ENCODE measurements around the gene TMEM150B. TPM values are rescaled to one million over a fixed set of nuclear protein-coding genes. Genes with fewer than 3 reads are reported as not detected.

TMEM150B gene
- total RNA-seq, 1 donor from 2014 or later, result not detected

DNA sequence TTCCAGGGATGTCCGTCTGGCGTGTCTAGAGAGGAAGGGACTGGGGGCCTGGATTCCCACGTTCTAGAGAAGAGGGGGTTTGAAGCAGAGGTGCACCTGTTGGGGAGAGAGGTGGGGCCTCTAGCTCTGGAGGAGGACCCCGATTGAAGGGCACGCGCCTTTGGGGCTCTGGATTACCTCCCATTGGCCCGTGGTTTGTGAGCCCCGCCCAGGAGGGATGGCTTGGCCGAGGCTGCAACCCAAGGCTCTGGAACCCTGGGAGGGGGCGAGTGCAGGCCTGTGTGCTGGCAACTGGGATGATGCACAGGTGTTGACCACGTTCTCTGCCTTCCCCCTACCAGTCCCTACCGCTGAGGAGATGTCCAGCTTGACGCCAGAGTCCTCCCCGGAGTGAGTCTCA is 20.2 kb downstream of the TMEM150B start:
- no peak overlapping the region for H3K27ac Mint-ChIP-seq (ENCODE audit: unreplicated experiment)
- peaks cover 27% of the 10 kb centered on the region for H3K4me1 Mint-ChIP-seq
- H3K4me3 Mint-ChIP-seq, result no peak overlapping the region
- no peak for DNase-seq (ENCODE audit: low read depth, low spot score)
- H3K27me3 Mint-ChIP-seq (ENCODE audit: low read depth), result no peaks in the 10 kb centered on the region
- TF ChIP-seq, protein P1, sequence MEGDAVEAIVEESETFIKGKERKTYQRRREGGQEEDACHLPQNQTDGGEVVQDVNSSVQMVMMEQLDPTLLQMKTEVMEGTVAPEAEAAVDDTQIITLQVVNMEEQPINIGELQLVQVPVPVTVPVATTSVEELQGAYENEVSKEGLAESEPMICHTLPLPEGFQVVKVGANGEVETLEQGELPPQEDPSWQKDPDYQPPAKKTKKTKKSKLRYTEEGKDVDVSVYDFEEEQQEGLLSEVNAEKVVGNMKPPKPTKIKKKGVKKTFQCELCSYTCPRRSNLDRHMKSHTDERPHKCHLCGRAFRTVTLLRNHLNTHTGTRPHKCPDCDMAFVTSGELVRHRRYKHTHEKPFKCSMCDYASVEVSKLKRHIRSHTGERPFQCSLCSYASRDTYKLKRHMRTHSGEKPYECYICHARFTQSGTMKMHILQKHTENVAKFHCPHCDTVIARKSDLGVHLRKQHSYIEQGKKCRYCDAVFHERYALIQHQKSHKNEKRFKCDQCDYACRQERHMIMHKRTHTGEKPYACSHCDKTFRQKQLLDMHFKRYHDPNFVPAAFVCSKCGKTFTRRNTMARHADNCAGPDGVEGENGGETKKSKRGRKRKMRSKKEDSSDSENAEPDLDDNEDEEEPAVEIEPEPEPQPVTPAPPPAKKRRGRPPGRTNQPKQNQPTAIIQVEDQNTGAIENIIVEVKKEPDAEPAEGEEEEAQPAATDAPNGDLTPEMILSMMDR (conservative IDR thresholded peaks at IDR 0.05), result no peak
- no peaks in the 10 kb centered on the region for H3K9me3 Mint-ChIP-seq
- H3K36me3 Mint-ChIP-seq (ENCODE audit: low read depth), result peaks cover 12% of the 10 kb centered on the region

DNA sequence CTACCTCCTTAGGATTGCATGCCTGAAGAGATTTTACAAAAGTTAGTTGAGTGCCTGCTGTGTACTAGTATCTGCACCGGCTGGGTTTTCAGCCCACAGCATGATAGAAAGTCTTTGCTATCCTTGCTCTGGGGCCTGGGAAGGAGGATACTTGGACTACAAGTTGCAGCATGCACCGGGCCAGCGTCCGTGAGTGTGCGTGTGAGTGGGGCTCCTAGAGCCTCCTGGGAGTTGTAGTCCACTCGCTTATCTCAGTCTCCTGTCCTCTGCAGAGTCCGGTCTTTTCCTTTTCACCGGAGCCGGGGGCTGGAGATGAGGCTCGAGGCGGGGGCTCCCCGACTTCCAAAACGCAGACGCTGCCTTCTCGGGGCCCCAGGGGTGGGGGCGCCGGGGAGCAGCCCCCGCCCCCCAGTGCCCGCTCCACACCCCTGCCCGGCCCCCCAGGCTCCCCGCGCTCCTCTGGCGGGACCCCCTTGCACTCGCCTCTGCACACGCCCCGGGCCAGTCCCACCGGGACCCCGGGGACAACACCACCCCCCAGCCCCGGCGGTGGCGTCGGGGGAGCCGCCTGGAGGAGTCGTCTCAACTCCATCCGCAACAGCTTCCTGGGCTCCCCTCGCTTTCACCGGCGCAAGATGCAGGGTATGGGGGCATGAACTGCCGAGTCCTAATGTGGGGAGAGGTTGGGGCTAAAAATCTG is 20.7 kb downstream of the TMEM150B start:
- Mint-ChIP-seq H3K4me3 (no peak overlapping the region), H3K27ac (ENCODE audit: unreplicated experiment) (peak overlapping the region; percentile 36), H3K27me3 (ENCODE audit: low read depth) (no peaks in the 10 kb centered on the region), H3K9me3 (no peaks in the 10 kb centered on the region), H3K4me1 (peaks cover 25% of the 10 kb centered on the region), H3K36me3 (ENCODE audit: low read depth) (peaks cover 12% of the 10 kb centered on the region)
- peak; percentile 45 for DNase-seq (ENCODE audit: low read depth, low spot score)
- TF ChIP-seq, protein P1 (conservative IDR thresholded peaks at IDR 0.05), result no peak

DNA sequence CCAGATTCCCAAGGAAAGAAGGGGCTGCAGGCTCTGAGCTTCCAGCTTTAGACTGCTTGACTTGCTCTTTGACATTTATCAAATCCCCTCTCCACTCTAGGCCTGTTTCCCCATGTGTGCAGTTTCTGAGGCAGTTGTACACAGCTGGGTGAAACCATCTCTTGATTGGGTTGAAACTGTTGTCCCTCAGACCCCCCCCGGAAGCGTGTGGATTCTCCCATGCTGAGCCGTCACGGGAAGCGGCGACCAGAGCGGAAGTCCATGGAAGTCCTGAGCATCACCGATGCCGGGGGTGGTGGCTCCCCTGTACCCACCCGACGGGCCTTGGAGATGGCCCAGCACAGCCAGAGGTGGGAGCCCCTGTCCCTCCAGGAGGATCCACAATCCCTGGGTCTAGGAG is 21.7 kb downstream of the TMEM150B start:
- peak overlapping the region; percentile 57 for H3K27ac Mint-ChIP-seq (ENCODE audit: unreplicated experiment)
- TF ChIP-seq, protein P1 (conservative IDR thresholded peaks at IDR 0.05), result no peak
- no peaks in the 10 kb centered on the region for H3K9me3 Mint-ChIP-seq
- H3K27me3 Mint-ChIP-seq (ENCODE audit: low read depth), result no peaks in the 10 kb centered on the region
- H3K4me3 Mint-ChIP-seq, result no peak overlapping the region
- H3K4me1 Mint-ChIP-seq, result peaks cover 21% of the 10 kb centered on the region
- DNase-seq (ENCODE audit: low read depth, low spot score), result no peak
- H3K36me3 Mint-ChIP-seq (ENCODE audit: low read depth), result peaks cover 12% of the 10 kb centered on the region

DNA sequence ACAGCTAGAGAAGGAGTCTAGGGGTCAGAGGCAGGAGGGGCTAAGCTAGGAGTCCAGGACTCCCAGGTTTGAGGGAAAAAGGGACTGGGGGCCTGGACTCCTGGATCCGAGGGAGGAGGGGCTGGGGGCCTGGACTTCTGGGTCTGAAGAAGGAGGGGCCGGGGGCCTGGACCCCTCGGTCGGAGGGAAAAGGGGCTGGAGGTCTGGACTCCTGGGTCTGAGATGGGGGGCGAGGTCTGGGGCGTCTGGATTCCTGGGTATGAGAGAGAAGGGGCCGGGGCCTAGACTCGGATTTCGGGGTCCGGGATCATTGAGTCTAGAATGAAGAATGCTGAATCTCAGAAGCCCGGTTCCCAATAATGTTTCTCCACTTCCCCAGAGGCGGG is 22.8 kb downstream of the TMEM150B start:
- peaks cover 9% of the 10 kb centered on the region for H3K36me3 Mint-ChIP-seq (ENCODE audit: low read depth)
- DNase-seq (ENCODE audit: low read depth, low spot score), result no peak
- no peaks in the 10 kb centered on the region for H3K27me3 Mint-ChIP-seq (ENCODE audit: low read depth)
- H3K9me3 Mint-ChIP-seq, result no peaks in the 10 kb centered on the region
- no peak overlapping the region for H3K27ac Mint-ChIP-seq (ENCODE audit: unreplicated experiment)
- H3K4me3 Mint-ChIP-seq, result no peak overlapping the region
- peaks cover 21% of the 10 kb centered on the region for H3K4me1 Mint-ChIP-seq
- TF ChIP-seq, protein P1 (conservative IDR thresholded peaks at IDR 0.05), result no peak

DNA sequence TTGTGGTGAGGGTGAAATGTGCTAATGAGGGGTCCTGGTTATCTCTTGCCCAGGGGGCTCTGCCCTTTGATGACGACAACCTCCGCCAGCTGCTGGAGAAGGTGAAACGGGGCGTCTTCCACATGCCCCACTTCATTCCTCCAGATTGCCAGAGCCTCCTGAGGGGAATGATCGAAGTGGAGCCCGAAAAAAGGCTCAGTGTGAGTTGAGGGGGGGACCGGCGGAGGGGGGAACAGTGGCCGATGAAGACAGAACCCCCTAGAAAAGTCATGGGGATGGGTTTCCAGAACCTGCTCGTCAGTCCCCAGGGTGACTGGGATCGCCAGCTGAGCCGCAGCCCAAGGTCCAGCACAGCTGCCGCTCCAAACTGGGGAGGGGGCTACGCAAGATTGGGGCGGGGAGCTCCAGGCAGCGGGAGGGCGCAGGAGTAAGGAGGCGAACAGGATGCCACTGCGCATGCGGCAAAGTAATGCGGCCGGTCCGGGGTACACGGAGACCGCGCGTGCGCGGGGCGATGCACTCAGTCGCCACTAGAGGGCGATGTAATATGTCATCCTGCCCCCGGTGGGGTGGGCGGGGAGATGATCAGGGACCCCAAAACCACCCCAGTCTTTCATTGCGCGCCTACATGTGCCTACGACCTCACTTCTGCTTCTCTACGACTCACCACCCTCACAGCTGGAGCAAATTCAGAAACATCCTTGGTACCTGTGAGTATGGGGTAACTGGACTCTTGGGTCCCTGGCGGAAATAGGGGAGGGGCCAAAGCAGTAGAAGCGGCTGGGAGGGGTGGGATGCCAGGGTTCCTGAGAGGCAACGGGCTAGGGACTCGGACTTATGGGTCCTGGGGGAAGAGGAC is 23.5 kb downstream of the TMEM150B start:
- Mint-ChIP-seq H3K27ac (ENCODE audit: unreplicated experiment) (peak overlapping the region; percentile 95), H3K36me3 (ENCODE audit: low read depth) (peaks cover 5% of the 10 kb centered on the region), H3K4me3 (peak overlapping the region; percentile 32), H3K9me3 (no peaks in the 10 kb centered on the region), H3K4me1 (peaks cover 21% of the 10 kb centered on the region), H3K27me3 (ENCODE audit: low read depth) (no peaks in the 10 kb centered on the region)
- TF ChIP-seq, protein P1 (conservative IDR thresholded peaks at IDR 0.05), result peak; percentile 98
- peak; percentile 99 for DNase-seq (ENCODE audit: low read depth, low spot score)
